ENCODE data around the gene RPL37A.

RPL37A gene

DNA sequence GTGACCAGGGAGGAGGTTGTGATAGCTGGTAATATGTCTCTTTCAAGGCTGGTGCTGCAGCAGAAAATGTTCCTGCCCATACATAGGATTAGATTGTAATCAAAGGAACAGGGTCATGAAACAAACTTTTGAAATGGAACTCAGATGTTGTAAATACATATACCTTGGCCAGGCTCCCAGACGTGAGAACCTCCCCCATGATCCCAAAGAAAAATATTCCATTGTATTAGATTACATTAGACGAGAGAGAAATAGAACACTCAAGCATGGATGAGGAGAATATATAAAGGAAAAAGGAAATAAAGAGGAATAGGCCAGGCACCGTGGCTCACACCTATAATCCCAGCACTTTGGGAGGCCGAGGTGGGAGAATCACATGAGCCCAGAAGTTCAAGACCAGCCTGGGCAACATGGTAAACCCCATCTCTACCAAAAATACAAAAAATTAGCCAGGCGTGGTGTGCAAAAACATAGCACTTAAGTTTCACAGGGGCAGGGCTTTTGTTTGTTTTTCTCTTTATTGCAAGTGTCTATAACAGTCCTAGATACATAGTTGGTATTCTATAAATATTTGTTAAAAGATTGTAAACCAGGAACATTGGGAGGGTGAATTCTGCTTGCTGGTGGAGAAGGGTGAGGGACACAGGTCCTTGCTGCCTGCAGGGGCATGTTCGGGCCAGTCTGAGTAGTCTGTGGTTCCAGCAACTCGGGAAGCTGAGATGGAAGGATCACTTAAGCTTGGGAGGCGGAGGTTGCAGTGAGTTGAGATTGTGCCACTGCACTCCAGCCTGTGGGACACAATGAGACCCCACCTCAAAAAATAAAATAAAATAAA, 52.8 kb downstream of the RPL37A start:
- no peak for DNase-seq

- DNase-seq: no peak
Measured at GRCh38 chr2:216553093-216553478, 54.4 kb downstream of the RPL37A start.
